Gastroesophageal sphincter (tissue), 4 donors: ENCODE data around the gene SMC6. TPM values are rescaled to one million over a fixed set of nuclear protein-coding genes. Genes with fewer than 3 reads are reported as not detected.

Source experiments
- ATAC-seq: fragments of 150-250 bp; one replicate; pipeline ENCODE4 v1.9.1; 2016; ENCODE audit warnings: mild to moderate bottlenecking, moderate library complexity
- H3K27ac ChIP-seq, 4 donors: fragments of 200-600 bp; sonication (generic) in 3 of 4; 1 replicate in 3 of 4; 2 replicates in 1 of 4; pipeline ENCODE4 v1.5.1; 2016 to 2019
- H3K27me3 ChIP-seq: fragments of 200-600 bp; sonication (generic); one replicate; pipeline ENCODE4 v1.5.1; 2019
- H3K36me3 ChIP-seq, 2 donors: fragments of 200-600 bp; sonication (generic); one replicate each; pipeline ENCODE4 v1.5.1; 2019; ENCODE audit warnings: control low read depth in 1 of 2
- H3K4me1 ChIP-seq, 3 donors: fragments of 200-600 bp; sonication (generic); 1 replicate in 2 of 3; 2 replicates in 1 of 3; pipeline ENCODE4 v1.5.1; 2016 to 2019; ENCODE audit warnings: control low read depth in 2 of 3
- H3K4me3 ChIP-seq, 2 donors: fragments of 200-600 bp; sonication (generic); one replicate each; pipeline ENCODE4 v1.5.1; 2019; ENCODE audit warnings: mild to moderate bottlenecking in 1 of 2, moderate library complexity in 1 of 2
- H3K9me3 ChIP-seq, 3 donors: fragments of 200-600 bp; sonication (generic); one replicate each; pipeline ENCODE4 v1.5.1; 2017 to 2019; ENCODE audit warnings: control low read depth in 2 of 3
- EP300 ChIP-seq: sonication (generic); formaldehyde crosslinking; IDR thresholded peaks from one replicate; pipeline ENCODE4 v1.6.1; 2017; ENCODE audit warnings: antibody characterized with exemption, mild to moderate bottlenecking
- POLR2A ChIP-seq, 2 donors: fragments of 450-650 bp; IDR thresholded peaks; one replicate each; pipeline ENCODE4 v1.6.1; 2017; ENCODE audit warnings: antibody characterized with exemption in 2 of 2, mild to moderate bottlenecking in 2 of 2, moderate library complexity in 1 of 2
- POLR2AphosphoS5 ChIP-seq: sonication (generic); formaldehyde crosslinking; IDR thresholded peaks from one replicate; pipeline ENCODE4 v1.6.1; 2017; ENCODE audit warnings: antibody characterized with exemption
- WGBS, 2 donors: methylation state at CpG; one replicate each; pipeline ENCODE4 v1.1.5; 2018; ENCODE audit warnings: low coverage in 1 of 2; 5-methylcytosine and 5-hydroxymethylcytosine counted together
- total RNA-seq, 4 donors: library from RNA; depleted of rRNA; stranded (reverse); fragments of >200 nt; gene quantifications; one replicate each; pipeline ENCODE4 v1.1.0, GENCODE V29; 2016
- TF ChIP-seq, protein P1 (sequence below), 4 experiments: fragments of 200-600 bp in 2 of 4; fragments of 450-650 bp in 2 of 4; sonication (generic) in 1 of 4; IDR thresholded peaks; one replicate each; pipeline ENCODE4 v1.5.1; 2017 to 2019; ENCODE audit warnings: antibody characterized with exemption in 4 of 4, mild to moderate bottlenecking in 2 of 4, moderate library complexity in 2 of 4

SMC6 gene
- total RNA-seq, 4 donors from 2014 or later, result 11.2 to 16.7 (median 14.1) TPM

- no peak overlapping the region for H3K27ac ChIP-seq
- H3K4me1 ChIP-seq, result peaks cover 0 to 15% (median 0%) of the 10 kb centered on the region in 3 donors
- TF ChIP-seq POLR2AphosphoS5 (no peak), POLR2A (IDR thresholded peaks at IDR 0.05) (no peak), EP300 (no peak)
- TF ChIP-seq, protein P1, sequence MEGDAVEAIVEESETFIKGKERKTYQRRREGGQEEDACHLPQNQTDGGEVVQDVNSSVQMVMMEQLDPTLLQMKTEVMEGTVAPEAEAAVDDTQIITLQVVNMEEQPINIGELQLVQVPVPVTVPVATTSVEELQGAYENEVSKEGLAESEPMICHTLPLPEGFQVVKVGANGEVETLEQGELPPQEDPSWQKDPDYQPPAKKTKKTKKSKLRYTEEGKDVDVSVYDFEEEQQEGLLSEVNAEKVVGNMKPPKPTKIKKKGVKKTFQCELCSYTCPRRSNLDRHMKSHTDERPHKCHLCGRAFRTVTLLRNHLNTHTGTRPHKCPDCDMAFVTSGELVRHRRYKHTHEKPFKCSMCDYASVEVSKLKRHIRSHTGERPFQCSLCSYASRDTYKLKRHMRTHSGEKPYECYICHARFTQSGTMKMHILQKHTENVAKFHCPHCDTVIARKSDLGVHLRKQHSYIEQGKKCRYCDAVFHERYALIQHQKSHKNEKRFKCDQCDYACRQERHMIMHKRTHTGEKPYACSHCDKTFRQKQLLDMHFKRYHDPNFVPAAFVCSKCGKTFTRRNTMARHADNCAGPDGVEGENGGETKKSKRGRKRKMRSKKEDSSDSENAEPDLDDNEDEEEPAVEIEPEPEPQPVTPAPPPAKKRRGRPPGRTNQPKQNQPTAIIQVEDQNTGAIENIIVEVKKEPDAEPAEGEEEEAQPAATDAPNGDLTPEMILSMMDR (IDR thresholded peaks at IDR 0.05), result no peak
- no peaks in the 10 kb centered on the region for H3K36me3 ChIP-seq
- no peak for ATAC-seq
- no peak overlapping the region for H3K4me3 ChIP-seq
- no peaks in the 10 kb centered on the region for H3K27me3 ChIP-seq
- H3K9me3 ChIP-seq, result no peaks in the 10 kb centered on the region
Measured at GRCh38 chr2:17620841-17621240, 132.8 kb downstream of the SMC6 start.

DNA sequence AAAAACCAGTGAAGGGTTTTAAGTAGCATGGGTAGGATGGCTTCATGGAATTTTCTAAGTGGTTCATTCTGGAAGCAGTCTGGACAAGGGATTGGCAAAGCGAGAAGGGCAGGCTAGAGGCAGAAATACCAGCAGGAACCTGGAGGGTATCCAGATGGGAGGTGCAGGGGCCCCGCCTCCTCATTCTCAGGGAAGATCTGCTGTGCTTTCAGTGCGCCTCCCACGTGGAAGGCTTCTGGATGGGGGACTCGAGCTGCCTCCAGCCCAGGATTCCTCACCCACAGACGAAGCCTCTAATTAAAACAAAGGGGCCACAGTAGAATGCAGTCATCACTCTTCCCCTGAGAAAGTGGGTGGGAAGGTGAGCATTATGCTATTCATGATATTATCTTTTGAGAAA is 133.3 kb downstream of the SMC6 start:
- H3K4me1 ChIP-seq, result peaks cover 0 to 15% (median 0%) of the 10 kb centered on the region in 3 donors
- WGBS, 2 donors, result 29 to 34% methylated on average over 1 to 3 of the region's 6 CpGs
- ATAC-seq, result peak; percentile 58
- H3K4me3 ChIP-seq, result no peak overlapping the region
- no peaks in the 10 kb centered on the region for H3K36me3 ChIP-seq
- no peak overlapping the region for H3K27ac ChIP-seq
- no peaks in the 10 kb centered on the region for H3K9me3 ChIP-seq
- TF ChIP-seq POLR2AphosphoS5 (no peak), POLR2A (IDR thresholded peaks at IDR 0.05) (no peak), EP300 (no peak)
- TF ChIP-seq, protein P1 (IDR thresholded peaks at IDR 0.05), result no peak
- H3K27me3 ChIP-seq, result no peaks in the 10 kb centered on the region

- H3K36me3 ChIP-seq, result no peaks in the 10 kb centered on the region
- no peak for ATAC-seq
- peaks cover 0 to 15% (median 0%) of the 10 kb centered on the region in 3 donors for H3K4me1 ChIP-seq
- 0% methylated on average over 1 of the region's 1 CpG; no CpG with 5 or more reads in 1 of the 2 donors for WGBS, 2 donors
- no peak overlapping the region for H3K4me3 ChIP-seq
- no peaks in the 10 kb centered on the region for H3K9me3 ChIP-seq
- H3K27ac ChIP-seq, result no peak overlapping the region
- no peaks in the 10 kb centered on the region for H3K27me3 ChIP-seq
- TF ChIP-seq, protein P1 (IDR thresholded peaks at IDR 0.05), result no peak
Measured at GRCh38 chr2:17617955-17618354, 135.7 kb downstream of the SMC6 start.

- H3K4me3 ChIP-seq, result no peak overlapping the region
- WGBS, 2 donors, result 80 to 94% methylated on average over 1 to 3 of the region's 5 CpGs
- no peak for ATAC-seq
- no peak for TF ChIP-seq POLR2A (IDR thresholded peaks at IDR 0.05)
- TF ChIP-seq POLR2AphosphoS5, result no peak
- no peak for TF ChIP-seq EP300
- TF ChIP-seq, protein P1 (IDR thresholded peaks at IDR 0.05), result no peak
- peaks cover 0 to 15% (median 0%) of the 10 kb centered on the region in 3 donors for H3K4me1 ChIP-seq
- H3K27ac ChIP-seq, result no peak overlapping the region
- H3K9me3 ChIP-seq, result no peaks in the 10 kb centered on the region
- H3K36me3 ChIP-seq, result no peaks in the 10 kb centered on the region
- no peaks in the 10 kb centered on the region for H3K27me3 ChIP-seq
Measured at GRCh38 chr2:17617516-17617915, 136.1 kb downstream of the SMC6 start.

- H3K4me3 ChIP-seq, result no peak overlapping the region
- H3K27me3 ChIP-seq, result no peaks in the 10 kb centered on the region
- H3K36me3 ChIP-seq, result no peaks in the 10 kb centered on the region
- no peak for ATAC-seq
- peaks cover 0 to 15% (median 0%) of the 10 kb centered on the region in 3 donors for H3K4me1 ChIP-seq
- TF ChIP-seq POLR2A (IDR thresholded peaks at IDR 0.05) (no peak), EP300 (no peak), POLR2AphosphoS5 (no peak)
- TF ChIP-seq, protein P1 (IDR thresholded peaks at IDR 0.05), result no peak
- 86% methylated on average over 1 of the region's 1 CpG; no CpG with 5 or more reads in 1 of the 2 donors for WGBS, 2 donors
- no peak overlapping the region for H3K27ac ChIP-seq
- H3K9me3 ChIP-seq, result no peaks in the 10 kb centered on the region
Measured at GRCh38 chr2:17616405-17616804, 137.2 kb downstream of the SMC6 start.
